Colon (tissue), 2 donors: ENCODE results near the gene WFDC1.

ENCODE experiments used
- FAIRE-seq: peaks from 2 replicates; lab custom pipeline; 2012; peaks lifted over from hg19 to GRCh38; lab: Jason Lieb, UNC
- donor health status: control.
- donor health status: control.

WFDC1 gene

GRCh38 chr16:84379008-84379708 is 84.5 kb downstream of the WFDC1 start:
- no peak for FAIRE-seq
